A549 (cell line): ENCODE measurements around the gene MVK.

ENCODE experiments used
- EP300 ChIP-seq, 2 experiments: fragments of >200 bp; sonication (Bioruptor Twin); formaldehyde crosslinking; IDR thresholded peaks; 2 replicates in 1 of 2; 3 replicates in 1 of 2; pipeline ENCODE4 v1.6.1; 2016 to 2017
- FOSL2 ChIP-seq, 2 experiments: fragments of 450-650 bp in 1 of 2; fragments of >200 bp in 1 of 2; sonication (Bioruptor Twin) in 1 of 2; formaldehyde crosslinking; IDR thresholded peaks; 2 replicates each; pipeline versions ENCODE4 v1.5.0 to v1.6.1; 2016 to 2020; ENCODE audit warnings: mild to moderate bottlenecking in 1 of 2, moderate library complexity in 1 of 2
- JUN ChIP-seq, 2 experiments: fragments of >200 bp; sonication (Bioruptor Twin); formaldehyde crosslinking; IDR thresholded peaks; 2 replicates in 1 of 2; 3 replicates in 1 of 2; pipeline ENCODE4 v1.6.1; 2016 to 2017
- MAX ChIP-seq: IDR thresholded peaks from 2 replicates; pipeline ENCODE4 v1.6.1; 2012
- NR3C1 ChIP-seq: fragments of >200 bp; sonication (Bioruptor Twin); formaldehyde crosslinking; IDR thresholded peaks from 3 replicates; pipeline ENCODE4 v1.6.1; 2017
- PHF8 ChIP-seq: fragments of 200-600 bp; sonication (generic); IDR thresholded peaks from 2 replicates; pipeline ENCODE4 v1.6.1; 2016; ENCODE audit warnings: low read depth, mild to moderate bottlenecking, antibody characterized with exemption, moderate library complexity, borderline replicate concordance
- POLR2A ChIP-seq: IDR thresholded peaks from 2 replicates; pipeline ENCODE4 v1.6.1; 2012; ENCODE audit warnings: mild to moderate bottlenecking, low read length
- RAD21 ChIP-seq, 2 experiments: fragments of >200 bp in 1 of 2; sonication (Bioruptor Twin) in 1 of 2; formaldehyde crosslinking in 1 of 2; IDR thresholded peaks in 1 of 2; conservative IDR thresholded peaks in 1 of 2; 2 replicates in 1 of 2; 3 replicates in 1 of 2; pipeline ENCODE4 v1.6.1; 2012 to 2018; ENCODE audit warnings: inconsistent platforms in 1 of 2
- RCOR1 ChIP-seq: fragments of 150-350 bp; IDR thresholded peaks from 2 replicates; pipeline ENCODE4 v1.6.1; 2014; ENCODE audit warnings: antibody characterized with exemption, low read length, low read depth
- RFX5 ChIP-seq: fragments of 450-650 bp; IDR thresholded peaks from 2 replicates; pipeline ENCODE4 v1.7.1; 2014; ENCODE audit warnings: antibody characterized with exemption, mild to moderate bottlenecking, moderate library complexity
- TF ChIP-seq, protein P1 (sequence below): fragments of 150-350 bp; IDR thresholded peaks from 2 replicates; pipeline ENCODE4 v1.6.1; 2014; ENCODE audit warnings: low read depth, mild to moderate bottlenecking, low read length
- TF ChIP-seq, protein P2 (sequence below): fragments of >200 bp; sonication (Bioruptor Twin); formaldehyde crosslinking; IDR thresholded peaks from 3 replicates; pipeline ENCODE4 v1.5.1; 2016
- TF ChIP-seq, protein P3 (sequence below): fragments of 200-600 bp; sonication (generic); IDR thresholded peaks from 2 replicates; pipeline ENCODE4 v1.6.1; 2016; ENCODE audit warnings: antibody characterized with exemption, mild to moderate bottlenecking, moderate library complexity

GRCh38 chr12:109582636-109583035, 9.0 kb downstream of the MVK start:
- TF ChIP-seq POLR2A = no peak
- TF ChIP-seq, protein P1, sequence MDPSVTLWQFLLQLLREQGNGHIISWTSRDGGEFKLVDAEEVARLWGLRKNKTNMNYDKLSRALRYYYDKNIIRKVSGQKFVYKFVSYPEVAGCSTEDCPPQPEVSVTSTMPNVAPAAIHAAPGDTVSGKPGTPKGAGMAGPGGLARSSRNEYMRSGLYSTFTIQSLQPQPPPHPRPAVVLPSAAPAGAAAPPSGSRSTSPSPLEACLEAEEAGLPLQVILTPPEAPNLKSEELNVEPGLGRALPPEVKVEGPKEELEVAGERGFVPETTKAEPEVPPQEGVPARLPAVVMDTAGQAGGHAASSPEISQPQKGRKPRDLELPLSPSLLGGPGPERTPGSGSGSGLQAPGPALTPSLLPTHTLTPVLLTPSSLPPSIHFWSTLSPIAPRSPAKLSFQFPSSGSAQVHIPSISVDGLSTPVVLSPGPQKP = no peak
- TF ChIP-seq, protein P2, sequence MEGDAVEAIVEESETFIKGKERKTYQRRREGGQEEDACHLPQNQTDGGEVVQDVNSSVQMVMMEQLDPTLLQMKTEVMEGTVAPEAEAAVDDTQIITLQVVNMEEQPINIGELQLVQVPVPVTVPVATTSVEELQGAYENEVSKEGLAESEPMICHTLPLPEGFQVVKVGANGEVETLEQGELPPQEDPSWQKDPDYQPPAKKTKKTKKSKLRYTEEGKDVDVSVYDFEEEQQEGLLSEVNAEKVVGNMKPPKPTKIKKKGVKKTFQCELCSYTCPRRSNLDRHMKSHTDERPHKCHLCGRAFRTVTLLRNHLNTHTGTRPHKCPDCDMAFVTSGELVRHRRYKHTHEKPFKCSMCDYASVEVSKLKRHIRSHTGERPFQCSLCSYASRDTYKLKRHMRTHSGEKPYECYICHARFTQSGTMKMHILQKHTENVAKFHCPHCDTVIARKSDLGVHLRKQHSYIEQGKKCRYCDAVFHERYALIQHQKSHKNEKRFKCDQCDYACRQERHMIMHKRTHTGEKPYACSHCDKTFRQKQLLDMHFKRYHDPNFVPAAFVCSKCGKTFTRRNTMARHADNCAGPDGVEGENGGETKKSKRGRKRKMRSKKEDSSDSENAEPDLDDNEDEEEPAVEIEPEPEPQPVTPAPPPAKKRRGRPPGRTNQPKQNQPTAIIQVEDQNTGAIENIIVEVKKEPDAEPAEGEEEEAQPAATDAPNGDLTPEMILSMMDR = no peak
- no peak for TF ChIP-seq RCOR1
- no peak for TF ChIP-seq NR3C1
- no peak for TF ChIP-seq RFX5
- no peak for TF ChIP-seq FOSL2 (IDR thresholded peaks at IDR 0.05)
- no peak for TF ChIP-seq FOSL2 (CRISPR knock-in tag; IDR thresholded peaks at IDR 0.05)
- no peak for TF ChIP-seq EP300 (IDR thresholded peaks at IDR 0.05)
- no peak for TF ChIP-seq RAD21 (conservative IDR thresholded peaks at IDR 0.05 in 1 of 2, IDR thresholded peaks at IDR 0.05 in 1 of 2)
- TF ChIP-seq, protein P3, sequence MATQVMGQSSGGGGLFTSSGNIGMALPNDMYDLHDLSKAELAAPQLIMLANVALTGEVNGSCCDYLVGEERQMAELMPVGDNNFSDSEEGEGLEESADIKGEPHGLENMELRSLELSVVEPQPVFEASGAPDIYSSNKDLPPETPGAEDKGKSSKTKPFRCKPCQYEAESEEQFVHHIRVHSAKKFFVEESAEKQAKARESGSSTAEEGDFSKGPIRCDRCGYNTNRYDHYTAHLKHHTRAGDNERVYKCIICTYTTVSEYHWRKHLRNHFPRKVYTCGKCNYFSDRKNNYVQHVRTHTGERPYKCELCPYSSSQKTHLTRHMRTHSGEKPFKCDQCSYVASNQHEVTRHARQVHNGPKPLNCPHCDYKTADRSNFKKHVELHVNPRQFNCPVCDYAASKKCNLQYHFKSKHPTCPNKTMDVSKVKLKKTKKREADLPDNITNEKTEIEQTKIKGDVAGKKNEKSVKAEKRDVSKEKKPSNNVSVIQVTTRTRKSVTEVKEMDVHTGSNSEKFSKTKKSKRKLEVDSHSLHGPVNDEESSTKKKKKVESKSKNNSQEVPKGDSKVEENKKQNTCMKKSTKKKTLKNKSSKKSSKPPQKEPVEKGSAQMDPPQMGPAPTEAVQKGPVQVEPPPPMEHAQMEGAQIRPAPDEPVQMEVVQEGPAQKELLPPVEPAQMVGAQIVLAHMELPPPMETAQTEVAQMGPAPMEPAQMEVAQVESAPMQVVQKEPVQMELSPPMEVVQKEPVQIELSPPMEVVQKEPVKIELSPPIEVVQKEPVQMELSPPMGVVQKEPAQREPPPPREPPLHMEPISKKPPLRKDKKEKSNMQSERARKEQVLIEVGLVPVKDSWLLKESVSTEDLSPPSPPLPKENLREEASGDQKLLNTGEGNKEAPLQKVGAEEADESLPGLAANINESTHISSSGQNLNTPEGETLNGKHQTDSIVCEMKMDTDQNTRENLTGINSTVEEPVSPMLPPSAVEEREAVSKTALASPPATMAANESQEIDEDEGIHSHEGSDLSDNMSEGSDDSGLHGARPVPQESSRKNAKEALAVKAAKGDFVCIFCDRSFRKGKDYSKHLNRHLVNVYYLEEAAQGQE = no peak
- no peak for TF ChIP-seq MAX
- TF ChIP-seq PHF8 = no peak
- TF ChIP-seq JUN (IDR thresholded peaks at IDR 0.05) = no peak
